Measurements from ENCODE around the gene KHK.

The KHK gene

GRCh38 chr2:27082773-27083409, 3.7 kb upstream of the KHK start:
- TF ChIP-seq CTCF (conservative IDR thresholded peaks at IDR 0.05; ENCODE audit: low read length) = no peak
- no peak for DNase-seq (ENCODE audit: low read depth)
- no peak overlapping the region for H3K4me3 ChIP-seq (ENCODE audit: low read length)

- no peak for TF ChIP-seq CTCF (conservative IDR thresholded peaks at IDR 0.05; ENCODE audit: low read length)
- no peak overlapping the region for H3K4me3 ChIP-seq (ENCODE audit: low read length)
- no peak for DNase-seq (ENCODE audit: low read depth)
Observed at GRCh38 chr2:27083410-27084296, 2.9 kb upstream of the KHK start.

GRCh38 chr2:27084297-27085061, 2.1 kb upstream of the KHK start:
- TF ChIP-seq CTCF (conservative IDR thresholded peaks at IDR 0.05; ENCODE audit: low read length) = no peak
- H3K4me3 ChIP-seq (ENCODE audit: low read length) = no peak overlapping the region
- DNase-seq (ENCODE audit: low read depth) = no peak

GRCh38 chr2:27085062-27085672, 1.4 kb upstream of the KHK start:
- no peak for TF ChIP-seq CTCF (conservative IDR thresholded peaks at IDR 0.05; ENCODE audit: low read length)
- H3K4me3 ChIP-seq (ENCODE audit: low read length) = peak overlapping the region; percentile 50

GRCh38 chr2:27085673-27086089, 891 bp upstream of the KHK start:
- peak overlapping the region; percentile 50 for H3K4me3 ChIP-seq (ENCODE audit: low read length)
- peak; percentile 47 for TF ChIP-seq CTCF (conservative IDR thresholded peaks at IDR 0.05; ENCODE audit: low read length)
- DNase-seq (ENCODE audit: low read depth) = peak; percentile 68

More at GRCh38 chr2:27085062-27085672, 1.4 kb upstream of the KHK start:
- no peak for DNase-seq (ENCODE audit: low read depth)

GRCh38 chr2:27086090-27086723, 365 bp upstream of the KHK start:
- peak; percentile 53 for TF ChIP-seq CTCF (conservative IDR thresholded peaks at IDR 0.05; ENCODE audit: low read length)
- H3K4me3 ChIP-seq (ENCODE audit: low read length) = peak overlapping the region; percentile 58
- peak; percentile 86 for DNase-seq (ENCODE audit: low read depth)
